ENCODE results near the gene MED25. TPM values are rescaled to one million over a fixed set of nuclear protein-coding genes. Genes with fewer than 3 reads are reported as not detected.

The MED25 gene
- polyA plus RNA-seq, 3 donors, result 13.9 to 52.9 (median 18.5) TPM

GRCh38 chr19:49779731-49780555 lies 38.1 kb upstream of the MED25 start:
- H3K9me3 Mint-ChIP-seq, result peaks cover 0 to 5% (median 0%) of the 10 kb centered on the region in 7 donors
- H3K27me3 ChIP-seq (ENCODE audit: control insufficient read depth in 2 of 2, insufficient read depth in 2 of 2, low read length in 2 of 2), result no peaks in the 10 kb centered on the region
- H3K9me3 ChIP-seq (replicated peaks in 1 of 2; ENCODE audit: control insufficient read depth in 1 of 2, insufficient read depth in 1 of 2, low read length in 2 of 2), result no peaks in the 10 kb centered on the region
- peaks cover 76% of the 10 kb centered on the region for H3K79me2 ChIP-seq (ENCODE audit: insufficient read depth, low read length)
- peak overlapping the region; percentile 66 for H3K9ac ChIP-seq (ENCODE audit: insufficient read depth, low read length, poor library complexity, severe bottlenecking)
- DNase-seq, result peak; percentile 62 to 71 (median 64)
- WGBS (ENCODE audit: insufficient coverage), result 21% methylated on average over 9 of the region's 11 CpGs
- H3K27ac ChIP-seq (ENCODE audit: low read depth in 1 of 2, low read length in 2 of 2), result peak overlapping the region; percentile 73 to 91
- peak overlapping the region; percentile 73 to 90 for H3K4me3 Mint-ChIP-seq
- H3K27me3 Mint-ChIP-seq (ENCODE audit: low read depth in 3 of 3), result no peaks in the 10 kb centered on the region
- peak overlapping the region in 2 of 3 experiments; percentile 39 to 69 for H3K4me3 ChIP-seq (replicated peaks in 1 of 3; ENCODE audit: low read depth in 2 of 3, low read length in 3 of 3)
- TF ChIP-seq CTCF (IDR thresholded peaks at IDR 0.05), result no peak
- peak overlapping the region; percentile 58 for H2AFZ ChIP-seq (ENCODE audit: insufficient read depth, low read depth, low read length, poor library complexity, severe bottlenecking)
- H3K36me3 ChIP-seq (replicated peaks in 1 of 2; ENCODE audit: control insufficient read depth in 1 of 2, insufficient read depth in 2 of 2, low read length in 2 of 2), result peaks cover 30 to 40% of the 10 kb centered on the region in 2 donors
- H3K27ac Mint-ChIP-seq, result peak overlapping the region; percentile 87 to 99 (median 97)
- H3K4me1 ChIP-seq (ENCODE audit: control insufficient read depth in 1 of 2, insufficient read depth in 2 of 2, low read length in 2 of 2), result peaks cover 42 to 45% of the 10 kb centered on the region in 2 donors
- H3K4me2 ChIP-seq (replicated peaks; ENCODE audit: extremely low read depth, low read length, poor library complexity, severe bottlenecking), result peak overlapping the region; percentile 71
- H3K4me1 Mint-ChIP-seq, result peaks cover 49% of the 10 kb centered on the region
- peaks cover 14% of the 10 kb centered on the region for H4K20me1 ChIP-seq (ENCODE audit: insufficient read depth, low read length)
- intact Hi-C loops (cut with micrococcal nuclease), result no loop called here
- peaks cover 34 to 53% of the 10 kb centered on the region in 2 donors for H3K36me3 Mint-ChIP-seq

- Mint-ChIP-seq H3K27ac (peak overlapping the region; percentile 87 to 99 (median 97)), H3K9me3 (peaks cover 0 to 5% (median 0%) of the 10 kb centered on the region in 7 donors), H3K36me3 (peaks cover 40 to 57% of the 10 kb centered on the region in 2 donors), H3K4me3 (peak overlapping the region; percentile 73 to 90), H3K4me1 (peaks cover 49% of the 10 kb centered on the region), H3K27me3 (ENCODE audit: low read depth in 3 of 3) (no peaks in the 10 kb centered on the region)
- H3K27ac ChIP-seq (ENCODE audit: low read depth in 1 of 2, low read length in 2 of 2), result peak overlapping the region; percentile 73 to 91
- H3K4me1 ChIP-seq (ENCODE audit: control insufficient read depth in 1 of 2, insufficient read depth in 2 of 2, low read length in 2 of 2), result peaks cover 42 to 45% of the 10 kb centered on the region in 2 donors
- peaks cover 14% of the 10 kb centered on the region for H4K20me1 ChIP-seq (ENCODE audit: insufficient read depth, low read length)
- DNase-seq, result no peak
- intact Hi-C loops (cut with micrococcal nuclease), result no loop called here
- peak overlapping the region; percentile 39 to 69 (median 45) for H3K4me3 ChIP-seq (replicated peaks in 1 of 3; ENCODE audit: low read depth in 2 of 3, low read length in 3 of 3)
- peak overlapping the region; percentile 30 for H2AFZ ChIP-seq (ENCODE audit: insufficient read depth, low read depth, low read length, poor library complexity, severe bottlenecking)
- H3K4me2 ChIP-seq (replicated peaks; ENCODE audit: extremely low read depth, low read length, poor library complexity, severe bottlenecking), result peak overlapping the region; percentile 71
- H3K36me3 ChIP-seq (replicated peaks in 1 of 2; ENCODE audit: control insufficient read depth in 1 of 2, insufficient read depth in 2 of 2, low read length in 2 of 2), result peaks cover 33 to 43% of the 10 kb centered on the region in 2 donors
- no peaks in the 10 kb centered on the region for H3K27me3 ChIP-seq (ENCODE audit: control insufficient read depth in 2 of 2, insufficient read depth in 2 of 2, low read length in 2 of 2)
- TF ChIP-seq CTCF (IDR thresholded peaks at IDR 0.05), result no peak
- WGBS (ENCODE audit: insufficient coverage), result 91% methylated on average over 8 of the region's 8 CpGs
- no peaks in the 10 kb centered on the region for H3K9me3 ChIP-seq (replicated peaks in 1 of 2; ENCODE audit: control insufficient read depth in 1 of 2, insufficient read depth in 1 of 2, low read length in 2 of 2)
- peaks cover 72% of the 10 kb centered on the region for H3K79me2 ChIP-seq (ENCODE audit: insufficient read depth, low read length)
- peak overlapping the region; percentile 66 for H3K9ac ChIP-seq (ENCODE audit: insufficient read depth, low read length, poor library complexity, severe bottlenecking)
Measured at GRCh38 chr19:49780861-49781260, 37.2 kb upstream of the MED25 start.
